GM12891 (cell line): ENCODE measurements around the gene GNG10.

Experiments
- POLR2A ChIP-seq: IDR thresholded peaks from 2 replicates; pipeline ENCODE4 v1.6.1; 2011; ENCODE audit warnings: low read depth, low read length, control low read depth
- POLR2AphosphoS5 ChIP-seq: IDR thresholded peaks from 2 replicates; pipeline ENCODE4 v1.6.1; 2011; ENCODE audit warnings: low read depth, low read length, control low read depth
- POU2F2 ChIP-seq: IDR thresholded peaks from 2 replicates; pipeline ENCODE4 v1.6.1; 2011; ENCODE audit warnings: low read depth, mild to moderate bottlenecking, control low read depth, low read length, moderate library complexity
- TAF1 ChIP-seq: IDR thresholded peaks from 2 replicates; pipeline ENCODE4 v1.6.1; 2011; ENCODE audit warnings: low read depth, low read length, control low read depth

GRCh38 chr9:111658943-111659342 is 2.5 kb upstream of the GNG10 start:
- TF ChIP-seq POLR2AphosphoS5, result no peak
- TF ChIP-seq POLR2A, result no peak
- no peak for TF ChIP-seq TAF1
- TF ChIP-seq POU2F2, result no peak
